NCI-H1092 (cell line): ENCODE data around the gene ARG2.
A peak's percentile ranks its signal among the peaks of the same experiment; 100 is the strongest.

Experiments used
- DNase-seq: peaks from one replicate; lab custom pipeline; 2025; lab: John Stamatoyannopoulos, UW

ARG2 gene

DNA sequence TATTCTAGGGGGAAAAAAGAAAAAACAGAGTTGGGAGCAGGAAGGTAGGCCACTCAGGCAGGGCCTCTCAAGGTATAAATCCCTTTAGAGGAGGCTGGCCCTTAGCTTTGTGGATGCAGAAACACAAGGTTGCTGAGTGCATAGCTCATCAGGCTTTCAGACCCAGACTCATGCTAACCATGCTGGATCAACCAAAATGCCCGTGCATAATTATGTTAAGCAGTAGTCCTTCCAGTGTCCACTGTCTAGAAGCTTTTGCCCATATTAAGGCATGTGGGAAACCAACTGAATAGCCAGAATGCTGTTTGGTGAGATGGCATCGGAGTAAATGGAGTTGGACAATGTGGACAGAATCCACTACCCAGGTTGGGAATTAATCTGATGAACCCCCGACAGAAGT lies 18.9 kb downstream of the ARG2 start:
- no peak for DNase-seq

DNA sequence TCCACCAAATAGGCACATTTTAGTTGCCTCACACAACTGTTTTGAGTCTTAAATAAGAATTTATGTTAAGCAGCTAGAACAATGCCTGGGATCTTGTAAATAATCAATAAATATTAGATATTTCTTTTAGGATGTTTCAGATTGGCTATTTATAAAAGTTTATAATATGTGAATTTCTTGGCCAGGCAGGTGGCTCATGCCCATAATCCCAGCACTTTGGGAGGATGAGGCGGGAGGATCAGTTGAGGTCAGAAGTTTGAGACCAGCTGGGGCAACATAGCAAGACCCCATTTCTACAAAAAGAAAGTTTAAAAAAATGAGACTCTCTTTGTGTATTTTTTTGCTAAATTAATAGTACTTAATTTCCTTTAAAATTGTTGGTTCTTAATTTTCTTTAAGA lies 21.8 kb downstream of the ARG2 start:
- DNase-seq = no peak

DNA sequence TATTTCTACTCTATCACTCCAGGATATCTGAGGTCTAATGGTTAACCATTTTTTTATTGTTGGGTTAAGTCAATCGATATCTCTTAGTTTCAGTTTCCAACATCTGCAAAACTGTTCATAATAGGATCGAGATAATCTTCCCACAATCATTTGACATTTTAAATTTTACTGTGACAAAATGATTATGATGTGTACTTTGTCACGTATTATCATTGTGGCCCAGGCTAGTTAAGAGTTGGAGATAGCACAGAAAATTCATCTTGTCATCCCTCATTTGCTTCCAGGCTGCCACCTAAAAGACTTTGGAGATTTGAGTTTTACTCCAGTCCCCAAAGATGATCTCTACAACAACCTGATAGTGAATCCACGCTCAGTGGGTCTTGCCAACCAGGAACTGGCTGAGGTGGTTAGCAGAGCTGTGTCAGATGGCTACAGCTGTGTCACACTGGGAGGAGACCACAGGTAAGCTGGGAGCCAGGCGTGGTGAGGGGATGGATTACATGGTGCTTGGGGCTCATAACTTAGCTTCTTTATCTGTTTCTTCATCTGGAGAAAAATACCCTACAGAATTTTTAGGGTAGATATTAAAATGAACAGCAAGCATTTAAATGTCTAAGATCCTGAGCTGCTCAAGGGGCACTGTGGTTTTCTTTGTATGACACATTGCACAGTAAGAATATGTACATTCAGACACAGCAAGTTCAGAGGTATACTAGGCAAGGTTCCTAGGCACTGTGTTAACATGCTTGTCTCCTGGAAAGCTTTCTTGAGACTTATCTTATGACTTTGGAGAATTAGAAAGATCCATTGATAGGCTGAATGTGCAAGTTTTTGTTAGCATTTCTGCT lies 22.4 kb downstream of the ARG2 start:
- DNase-seq = no peak

DNA sequence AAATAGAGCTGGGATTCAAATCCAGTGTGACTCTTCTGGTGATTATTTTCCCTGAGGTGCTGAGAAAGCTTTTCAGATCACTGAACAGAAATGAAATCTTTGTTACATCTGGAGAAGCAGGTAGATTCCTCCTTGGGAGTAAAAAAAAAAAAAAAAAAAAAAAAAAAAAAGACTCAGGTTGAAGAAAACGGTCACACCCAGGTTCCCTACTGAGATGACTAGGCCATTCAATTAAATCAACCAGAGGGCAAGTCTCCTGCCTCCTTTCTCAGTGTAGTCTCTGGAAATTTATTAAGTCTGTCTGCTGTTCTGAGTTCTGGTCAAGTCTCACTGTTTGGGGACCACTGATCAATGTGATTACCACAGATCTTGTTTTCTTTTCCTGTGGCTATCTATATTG lies 24.0 kb downstream of the ARG2 start:
- no peak for DNase-seq

DNA sequence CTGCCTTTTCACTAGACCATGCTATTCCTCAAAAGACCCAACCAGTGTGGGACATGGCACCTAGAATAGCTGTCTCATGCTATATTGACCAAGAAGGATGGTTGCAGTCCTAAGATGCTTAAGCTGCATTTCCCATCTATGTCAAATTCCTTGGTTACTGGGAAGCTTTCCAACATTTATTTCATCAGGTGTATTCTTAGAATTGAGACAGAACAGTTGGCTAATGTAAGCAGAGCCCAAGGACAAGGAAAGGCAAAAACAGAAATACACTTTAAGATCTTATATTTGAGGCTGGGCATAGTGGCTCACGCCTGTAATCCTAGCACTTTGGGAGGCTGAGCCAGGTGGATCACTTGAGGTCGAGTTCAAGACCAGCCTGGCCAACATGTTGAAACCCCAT lies 24.7 kb downstream of the ARG2 start:
- DNase-seq = no peak

DNA sequence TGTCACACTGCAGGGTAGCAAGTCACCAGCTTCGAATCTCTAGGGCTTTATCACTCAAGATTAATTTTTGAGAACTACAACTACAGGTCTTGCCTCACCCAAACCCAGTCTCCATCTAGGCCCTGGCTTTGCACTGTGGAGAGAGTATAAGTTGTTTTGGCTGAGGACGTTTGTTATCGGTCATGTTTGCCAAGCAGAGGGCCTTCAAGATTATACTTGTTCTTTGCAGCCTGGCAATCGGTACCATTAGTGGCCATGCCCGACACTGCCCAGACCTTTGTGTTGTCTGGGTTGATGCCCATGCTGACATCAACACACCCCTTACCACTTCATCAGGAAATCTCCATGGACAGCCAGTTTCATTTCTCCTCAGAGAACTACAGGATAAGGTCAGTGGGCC lies 25.7 kb downstream of the ARG2 start:
- DNase-seq = no peak

DNA sequence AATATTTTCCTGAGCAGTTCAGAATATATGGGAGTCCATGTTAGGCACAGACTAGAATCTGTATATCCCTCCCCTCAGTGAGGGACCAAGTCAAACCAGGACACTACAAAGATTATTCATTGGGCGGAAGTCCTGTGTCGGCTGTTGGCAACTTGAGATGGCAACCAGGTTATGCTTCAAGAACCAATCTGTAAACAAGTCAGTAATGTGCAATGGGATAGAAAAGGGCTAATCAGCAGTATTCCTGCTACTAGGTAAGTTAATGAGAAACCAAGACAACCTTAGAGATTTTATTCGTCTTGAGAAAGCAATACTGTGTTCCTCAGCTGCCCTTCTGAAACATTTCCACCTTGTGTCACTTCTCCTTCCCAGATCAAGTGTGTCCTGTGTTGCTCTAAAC lies 26.4 kb downstream of the ARG2 start:
- DNase-seq = no peak

DNA sequence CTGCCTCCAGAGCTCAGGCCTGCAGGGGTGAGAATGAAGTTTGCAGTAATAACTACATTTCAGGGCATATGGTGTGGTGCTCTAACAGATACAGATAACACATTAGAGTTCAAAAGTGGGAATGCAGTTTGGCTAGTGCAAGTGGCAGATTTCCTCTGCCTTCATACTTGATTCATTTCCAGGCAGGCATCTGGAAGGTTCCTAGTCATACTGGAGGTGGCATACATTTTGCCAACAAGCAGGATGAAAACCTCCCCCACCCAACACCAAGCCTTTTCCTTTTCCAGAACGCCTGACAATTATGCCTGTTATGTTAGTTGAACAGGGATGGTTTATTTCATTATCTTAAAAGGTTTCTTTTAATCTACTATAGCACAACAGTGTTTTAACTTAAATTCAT lies 30.4 kb downstream of the ARG2 start:
- no peak for DNase-seq

DNA sequence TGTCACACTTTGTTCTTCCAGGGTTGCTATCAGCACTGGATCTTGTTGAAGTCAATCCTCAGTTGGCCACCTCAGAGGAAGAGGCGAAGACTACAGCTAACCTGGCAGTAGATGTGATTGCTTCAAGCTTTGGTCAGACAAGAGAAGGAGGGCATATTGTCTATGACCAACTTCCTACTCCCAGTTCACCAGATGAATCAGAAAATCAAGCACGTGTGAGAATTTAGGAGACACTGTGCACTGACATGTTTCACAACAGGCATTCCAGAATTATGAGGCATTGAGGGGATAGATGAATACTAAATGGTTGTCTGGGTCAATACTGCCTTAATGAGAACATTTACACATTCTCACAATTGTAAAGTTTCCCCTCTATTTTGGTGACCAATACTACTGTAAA lies 31.0 kb downstream of the ARG2 start:
- DNase-seq = no peak

DNA sequence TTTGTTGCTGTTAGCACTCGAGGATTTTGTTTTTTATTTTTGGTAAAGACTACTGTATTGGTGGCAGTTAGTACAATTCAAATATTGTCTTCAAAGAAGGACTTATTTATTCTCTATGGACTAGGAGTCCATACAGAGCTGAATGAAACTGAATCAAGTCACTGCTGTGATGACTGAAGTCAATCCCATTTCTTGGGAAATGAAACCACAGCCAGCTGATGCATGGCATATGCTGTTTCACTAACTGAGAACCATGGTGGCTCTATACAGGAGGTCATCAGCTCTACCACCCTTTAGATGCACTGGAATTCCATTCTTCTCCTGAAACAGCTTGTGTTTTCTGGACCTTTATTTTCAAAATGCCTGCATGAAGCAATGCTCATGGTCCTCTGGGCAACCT lies 32.5 kb downstream of the ARG2 start:
- no peak for DNase-seq

DNA sequence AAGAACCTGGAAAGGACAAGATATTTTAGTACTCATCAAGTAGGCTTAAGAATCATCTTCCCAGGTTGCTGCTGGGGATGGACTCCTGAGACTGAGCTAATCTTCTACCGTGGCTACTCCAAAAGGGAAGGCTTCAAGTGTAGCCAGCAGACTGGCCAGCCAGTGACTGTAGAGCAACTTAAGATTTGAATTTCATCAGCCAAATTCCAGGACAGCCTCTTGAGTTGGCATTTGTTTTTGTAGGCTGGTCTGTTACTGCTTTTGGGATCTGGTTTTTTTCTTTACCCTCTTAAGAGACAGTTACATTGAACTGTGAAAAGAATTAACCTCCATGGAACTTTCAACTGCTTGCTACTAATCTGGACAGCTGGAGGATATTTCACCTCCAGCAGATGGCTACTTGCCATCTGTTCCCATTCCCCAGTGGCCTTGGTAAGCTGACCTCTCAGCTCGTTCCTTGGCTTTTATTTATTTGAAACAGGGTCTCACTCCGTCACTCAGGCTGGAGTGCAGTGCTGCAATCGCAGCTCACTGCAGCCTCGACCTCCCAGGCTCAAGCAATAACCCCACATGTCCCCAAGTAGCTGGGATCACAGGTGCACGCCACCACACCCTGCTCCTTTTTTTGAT lies 34.0 kb downstream of the ARG2 start:
- no peak for DNase-seq

DNA sequence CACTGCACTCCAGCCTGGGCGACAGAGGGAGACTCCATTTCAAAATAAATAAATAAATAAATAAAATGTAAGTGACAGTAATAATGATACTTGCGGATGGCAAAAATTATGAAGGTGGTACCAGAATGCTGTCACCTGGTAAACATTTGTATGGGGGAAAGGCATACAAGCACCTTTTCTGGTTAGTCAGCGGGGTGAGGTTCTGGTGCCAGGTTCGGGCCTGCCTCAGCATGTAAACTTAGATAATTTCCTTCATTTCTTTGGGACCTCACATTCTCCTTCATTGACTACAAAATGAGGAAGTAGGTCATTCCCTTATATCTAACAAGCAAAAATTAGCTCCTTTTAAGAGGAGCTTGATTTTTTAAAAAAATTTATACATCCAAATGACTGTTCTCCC lies 43.9 kb downstream of the ARG2 start:
- DNase-seq = no peak

DNA sequence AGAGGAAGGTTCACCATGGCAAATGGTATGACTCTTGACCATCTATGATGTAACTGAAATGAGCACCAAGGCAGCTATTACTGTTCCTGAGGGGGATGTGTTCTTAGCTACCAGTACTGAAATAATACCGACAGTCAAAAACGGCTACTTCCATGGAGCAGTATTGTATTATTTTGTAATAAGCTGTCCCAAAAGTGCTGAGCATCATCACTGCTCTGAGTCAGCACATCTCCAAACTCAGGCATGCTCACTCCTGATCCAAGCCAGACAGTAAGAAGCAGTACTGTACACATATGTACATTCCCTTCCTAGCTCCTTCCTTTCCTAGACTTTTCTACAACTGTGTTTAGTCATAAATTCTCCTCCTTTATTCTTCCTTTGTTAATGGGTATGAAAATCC lies 46.1 kb downstream of the ARG2 start:
- no peak for DNase-seq

DNA sequence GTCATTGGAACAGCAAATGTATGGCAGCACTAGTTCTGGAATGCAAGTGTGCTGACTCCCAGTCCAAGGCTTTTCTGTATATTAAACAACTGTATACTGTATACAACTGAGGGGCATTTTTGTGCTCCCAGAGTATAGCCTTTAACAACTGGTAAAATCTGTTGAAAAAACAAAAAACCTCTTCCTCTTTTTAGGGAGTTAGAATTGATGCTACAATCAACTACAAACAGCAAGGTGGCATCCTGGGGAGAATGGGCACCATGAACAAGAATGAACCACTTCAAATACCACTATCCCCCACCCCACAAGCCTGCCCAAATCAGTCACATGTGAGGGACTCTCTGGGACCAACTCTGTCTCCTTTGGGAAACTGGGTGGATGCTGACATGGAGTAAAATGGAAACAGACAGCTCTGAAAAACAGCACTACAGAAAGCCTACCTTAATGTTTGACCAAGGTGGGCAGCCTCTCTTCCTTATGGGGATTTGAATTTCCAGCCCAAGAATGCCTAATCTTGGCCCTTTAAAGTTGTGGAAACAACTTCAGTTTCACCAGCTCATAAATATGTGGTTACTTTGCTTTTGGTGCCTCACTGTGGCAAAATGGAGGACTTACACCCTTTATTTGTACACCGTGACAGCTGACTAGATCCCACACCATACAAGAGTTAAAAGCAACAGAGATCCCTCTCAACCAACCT lies 47.2 kb downstream of the ARG2 start:
- no peak for DNase-seq

DNA sequence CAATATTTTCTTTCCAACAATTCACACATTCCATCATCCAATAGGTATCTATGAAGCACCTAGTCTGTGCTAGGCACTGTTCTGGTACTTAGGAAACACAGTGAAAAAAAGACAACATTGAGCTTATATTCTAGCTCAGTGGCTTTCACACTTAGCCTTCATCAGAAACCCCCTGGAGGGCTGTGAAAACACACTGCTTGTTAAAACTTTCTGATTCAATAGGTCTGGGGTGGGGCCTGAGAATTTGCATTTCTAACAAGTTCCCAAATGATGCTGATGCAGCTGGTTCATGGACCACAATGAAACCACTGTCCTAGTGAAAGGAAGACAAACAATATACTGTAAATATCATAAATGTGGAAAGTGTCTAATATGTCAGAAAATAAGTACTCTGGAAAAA lies 48.8 kb downstream of the ARG2 start:
- DNase-seq = no peak

DNA sequence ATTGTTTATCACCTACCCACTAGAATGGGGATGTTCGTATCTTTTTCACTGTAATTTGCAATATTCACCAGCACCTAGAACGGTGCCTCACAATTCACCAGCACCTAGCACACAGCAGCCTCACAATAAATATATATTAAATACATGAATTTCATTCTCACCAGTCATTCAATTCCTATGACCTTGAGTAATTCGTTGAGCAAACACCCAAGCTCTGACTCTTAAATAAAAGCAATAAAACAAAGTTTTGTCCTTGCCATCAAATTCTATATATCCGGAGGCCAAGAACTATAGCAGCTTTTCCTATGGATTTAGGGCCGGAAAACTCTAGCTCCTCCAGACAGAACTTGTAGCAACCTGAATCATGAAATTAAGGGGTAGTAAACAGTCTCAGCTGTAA lies 53.7 kb downstream of the ARG2 start:
- no peak for DNase-seq

DNA sequence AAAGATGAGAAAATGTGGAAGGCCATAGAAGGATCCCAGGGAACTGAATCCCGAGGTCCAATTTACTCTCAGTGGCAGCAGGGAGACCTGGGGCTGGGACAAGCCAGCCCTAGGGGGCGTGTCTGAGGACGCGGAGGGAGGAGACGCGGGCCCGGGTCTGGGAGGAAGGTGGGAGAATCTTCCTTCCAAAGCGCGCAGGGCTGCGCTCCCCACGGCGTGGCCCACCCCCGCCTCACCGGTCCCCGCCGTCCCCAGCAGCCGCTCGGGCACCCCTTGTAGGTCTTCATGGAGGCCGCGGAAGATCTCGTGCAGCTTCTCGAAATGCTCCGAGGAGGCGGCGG lies 54.4 kb downstream of the ARG2 start:
- DNase-seq = peak; percentile 65

DNA sequence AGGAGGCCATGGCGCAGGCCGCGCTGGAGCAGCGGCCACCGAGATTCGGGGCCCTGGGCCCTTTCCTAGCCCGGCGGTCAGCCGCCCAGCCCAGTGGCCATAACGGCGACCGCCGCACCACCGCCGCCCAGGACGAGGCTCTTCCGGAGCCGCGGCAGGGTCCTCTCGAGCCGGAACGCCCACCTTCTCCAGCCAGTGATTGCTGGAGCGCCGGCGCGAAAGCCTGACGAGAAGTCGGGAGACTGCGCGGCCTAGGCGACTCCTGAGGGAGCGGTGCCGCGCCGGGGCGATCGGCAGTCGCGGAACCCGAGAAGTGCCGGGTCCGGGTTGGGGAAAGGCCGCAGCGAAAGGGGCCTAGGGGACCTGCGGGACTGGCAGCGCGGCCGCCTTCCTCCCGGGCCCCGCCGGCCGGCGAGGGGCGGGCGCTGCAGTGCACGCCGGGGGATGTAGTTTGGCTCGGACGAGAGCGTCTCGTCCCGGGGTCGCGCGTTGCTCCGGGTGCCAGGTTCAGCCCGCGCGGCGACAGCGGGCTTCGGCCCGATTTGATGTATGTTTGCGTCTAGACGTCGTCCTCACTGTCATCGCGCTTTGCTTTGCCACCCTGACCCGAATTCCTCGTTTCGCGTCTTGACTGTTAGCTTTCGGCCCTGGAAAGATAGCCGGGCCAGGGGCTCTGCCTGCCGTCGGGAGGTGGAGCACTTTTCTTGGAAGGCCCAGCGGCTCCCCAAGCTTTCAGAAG lies 54.9 kb downstream of the ARG2 start, which contains the start of gene VTI1B:
Gene VTI1B (minus strand): TSS at position 153 of the 739 bp plus-strand sequence. CDS start 143 bp downstream, at position 10.
- peak; percentile 77 for DNase-seq

DNA sequence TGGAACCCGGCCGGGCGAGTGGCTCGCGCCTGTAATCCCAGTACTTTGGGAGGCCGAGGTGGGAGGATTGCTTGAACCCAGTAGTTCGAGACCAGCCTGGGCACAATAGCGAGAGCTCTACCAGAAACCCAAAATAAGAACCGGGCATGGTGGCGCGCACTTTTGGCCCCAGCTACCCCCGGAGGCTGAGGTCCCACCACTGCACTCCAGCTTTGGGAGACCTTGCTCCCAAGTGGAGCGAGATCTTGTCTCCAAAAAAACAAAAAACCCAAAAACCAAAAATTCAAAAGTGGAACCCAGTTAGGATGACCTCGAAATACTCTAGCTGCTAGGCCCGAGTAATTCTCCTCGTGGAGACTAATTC lies 55.5 kb downstream of the ARG2 start:
- no peak for DNase-seq

DNA sequence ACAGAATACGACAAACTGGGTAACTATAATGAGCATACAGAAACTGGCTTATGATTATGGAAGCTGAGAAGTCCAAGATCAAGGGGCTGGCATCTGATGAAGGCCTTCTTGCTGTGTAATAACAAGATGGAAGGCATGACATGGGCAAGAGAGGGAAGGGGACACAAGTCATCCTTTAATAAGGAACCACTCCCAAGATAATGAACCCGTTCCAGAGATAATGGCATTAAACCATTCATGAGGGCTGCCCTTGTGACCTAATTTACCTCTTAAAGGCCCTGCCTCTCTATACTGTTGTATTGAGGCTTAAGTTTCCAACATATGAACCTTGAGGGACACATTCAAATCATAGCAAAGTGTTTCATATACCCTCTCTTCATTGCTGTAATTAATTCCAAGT lies 59.3 kb downstream of the ARG2 start:
- DNase-seq = no peak

DNA sequence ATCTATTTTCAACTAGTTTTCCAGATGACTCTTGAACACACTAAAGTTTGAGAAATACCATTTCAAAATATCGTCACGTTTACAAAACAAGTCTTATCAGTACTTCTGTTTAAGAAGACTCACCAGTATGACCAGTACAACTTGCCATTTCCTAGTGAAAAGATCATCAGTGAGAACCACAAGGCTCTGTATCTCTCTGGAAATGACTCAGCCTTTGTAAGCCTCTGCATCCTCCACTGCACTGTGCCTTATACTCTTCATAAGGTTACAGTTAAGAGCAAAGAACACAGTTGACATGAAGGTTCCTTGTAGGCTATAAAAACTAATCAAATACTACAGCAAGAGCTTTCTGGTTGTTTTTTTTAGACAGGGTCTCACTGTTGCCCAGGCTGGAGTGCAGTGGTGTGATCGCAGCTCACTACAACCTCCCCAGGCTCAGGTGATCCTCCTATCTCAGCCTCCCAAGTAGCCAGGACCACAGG lies 60.4 kb downstream of the ARG2 start:
- DNase-seq = no peak

DNA sequence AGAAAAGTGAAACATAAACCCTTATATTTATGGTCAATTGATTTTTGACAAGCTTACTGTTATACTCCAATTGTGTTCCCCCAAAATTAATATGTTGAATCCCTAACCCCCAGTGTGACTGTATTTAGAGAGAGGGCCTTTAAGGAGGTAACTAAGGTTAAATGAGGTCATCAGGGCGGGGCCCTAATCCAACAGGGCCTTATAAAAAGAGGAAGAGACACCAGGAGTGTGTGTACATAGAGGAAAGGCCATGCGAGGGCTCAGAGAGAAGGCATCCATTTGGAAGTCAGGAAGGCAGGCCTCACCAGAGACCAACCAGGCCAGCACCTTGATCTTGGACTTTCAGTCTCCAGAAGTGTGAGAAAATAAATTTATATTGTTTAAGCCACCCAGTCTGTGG lies 61.2 kb downstream of the ARG2 start:
- DNase-seq = no peak

DNA sequence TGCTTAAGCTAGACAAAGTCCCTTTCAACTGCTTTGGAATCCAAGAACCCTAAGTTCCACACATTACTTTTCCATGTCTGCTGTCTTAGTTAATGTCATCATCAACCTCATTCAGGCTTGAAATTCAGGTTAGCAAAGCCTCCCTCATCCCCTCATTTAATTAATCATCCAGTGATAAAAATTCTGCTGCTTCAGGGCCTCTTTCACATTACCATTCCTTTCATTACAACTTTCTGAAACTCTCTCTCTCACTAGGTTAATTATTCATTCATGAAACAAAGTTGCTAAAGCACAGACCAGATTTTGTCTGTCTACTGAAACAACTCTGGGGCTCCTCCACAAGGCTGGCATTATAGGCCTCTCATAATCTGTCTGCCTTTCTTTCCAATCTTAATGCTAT lies 64.1 kb downstream of the ARG2 start:
- no peak for DNase-seq
